Measurements from ENCODE around the gene PRC1.

Gene PRC1

GRCh38 chr15:90918034-90918788, 76.1 kb downstream of the PRC1 start:
- Histone ChIP-seq H3K27ac (ENCODE audit: low read depth, low read length) (no peak overlapping the region), H3K4me1 (ENCODE audit: control insufficient read depth, insufficient read depth, low read length) (no peaks in the 10 kb centered on the region), H3K36me3 (ENCODE audit: control insufficient read depth, insufficient read depth, low read length) (peaks cover 29% of the 10 kb centered on the region), H3K9ac (ENCODE audit: low read depth, low read length) (no peak overlapping the region), H3K4me3 (ENCODE audit: low read depth, low read length) (no peak overlapping the region), H3K9me3 (ENCODE audit: control insufficient read depth, insufficient read depth, low read length) (no peaks in the 10 kb centered on the region), H3K27me3 (ENCODE audit: control insufficient read depth, insufficient read depth, low read length) (no peaks in the 10 kb centered on the region)

DNA sequence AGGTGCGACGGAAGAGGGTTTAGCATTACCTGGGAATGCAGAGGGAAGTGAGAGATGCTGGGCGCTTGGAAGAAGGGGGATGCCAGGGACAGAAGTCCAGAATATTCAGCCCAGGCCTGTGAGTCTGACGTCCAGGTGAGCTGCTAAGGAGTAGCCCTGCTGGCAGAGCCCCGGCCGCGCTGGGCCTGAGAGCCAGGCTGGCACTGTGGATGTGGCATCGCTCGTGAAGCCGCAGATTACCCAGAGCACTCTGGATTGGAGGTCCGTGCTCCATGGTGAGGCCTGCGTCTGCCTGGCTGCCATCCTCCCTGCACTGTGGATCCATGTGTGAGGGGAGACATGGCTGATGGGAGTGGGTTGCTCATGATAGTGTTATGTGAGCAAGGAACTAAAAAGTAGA, 76.8 kb downstream of the PRC1 start:
- Histone ChIP-seq H3K4me3 (ENCODE audit: low read depth, low read length) (no peak overlapping the region), H3K4me1 (ENCODE audit: control insufficient read depth, insufficient read depth, low read length) (no peaks in the 10 kb centered on the region), H3K9ac (ENCODE audit: low read depth, low read length) (no peak overlapping the region), H3K9me3 (ENCODE audit: control insufficient read depth, insufficient read depth, low read length) (no peaks in the 10 kb centered on the region), H3K36me3 (ENCODE audit: control insufficient read depth, insufficient read depth, low read length) (peaks cover 29% of the 10 kb centered on the region), H3K27me3 (ENCODE audit: control insufficient read depth, insufficient read depth, low read length) (no peaks in the 10 kb centered on the region), H3K27ac (ENCODE audit: low read depth, low read length) (no peak overlapping the region)

DNA sequence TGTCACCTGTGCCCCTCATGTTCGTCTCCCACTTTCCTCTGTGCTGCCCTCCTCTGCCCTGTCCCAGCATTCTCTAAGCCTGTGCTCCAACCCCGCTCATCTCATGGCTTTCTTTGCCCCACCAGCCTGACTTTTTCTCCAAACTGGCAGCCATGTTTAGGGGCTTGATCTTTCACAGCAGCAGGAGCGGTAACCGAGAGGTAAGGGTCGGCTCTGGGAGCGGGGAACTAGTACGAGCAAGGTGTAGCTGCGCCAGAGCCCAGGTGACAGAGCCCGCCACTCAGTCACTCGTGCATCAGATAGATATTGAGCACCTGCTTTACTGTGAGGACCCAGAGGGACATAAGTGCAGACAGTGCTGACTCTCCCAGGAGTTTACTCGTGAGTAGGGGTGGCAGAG, 77.9 kb downstream of the PRC1 start:
- no peak overlapping the region for H3K9ac ChIP-seq (ENCODE audit: low read depth, low read length)
- no peaks in the 10 kb centered on the region for H3K4me1 ChIP-seq (ENCODE audit: control insufficient read depth, insufficient read depth, low read length)
- no peaks in the 10 kb centered on the region for H3K9me3 ChIP-seq (ENCODE audit: control insufficient read depth, insufficient read depth, low read length)
- peaks cover 37% of the 10 kb centered on the region for H3K36me3 ChIP-seq (ENCODE audit: control insufficient read depth, insufficient read depth, low read length)
- H3K27ac ChIP-seq (ENCODE audit: low read depth, low read length), result no peak overlapping the region
- no peaks in the 10 kb centered on the region for H3K27me3 ChIP-seq (ENCODE audit: control insufficient read depth, insufficient read depth, low read length)
- H3K4me3 ChIP-seq (ENCODE audit: low read depth, low read length), result no peak overlapping the region

Data from HUES48 (cell line).